8988T (cell line): Measurements from ENCODE around the gene GALNT5.
"Not testable (repeated sequence)": the region's sequence is repeated elsewhere in the genome, so short reads cannot be mapped to it uniquely, and the experiment has no call there.

ENCODE experiments used
- DNase-seq: peaks from one replicate; pipeline ENCODE4 v3.0.0; 2011

GALNT5 gene

DNA sequence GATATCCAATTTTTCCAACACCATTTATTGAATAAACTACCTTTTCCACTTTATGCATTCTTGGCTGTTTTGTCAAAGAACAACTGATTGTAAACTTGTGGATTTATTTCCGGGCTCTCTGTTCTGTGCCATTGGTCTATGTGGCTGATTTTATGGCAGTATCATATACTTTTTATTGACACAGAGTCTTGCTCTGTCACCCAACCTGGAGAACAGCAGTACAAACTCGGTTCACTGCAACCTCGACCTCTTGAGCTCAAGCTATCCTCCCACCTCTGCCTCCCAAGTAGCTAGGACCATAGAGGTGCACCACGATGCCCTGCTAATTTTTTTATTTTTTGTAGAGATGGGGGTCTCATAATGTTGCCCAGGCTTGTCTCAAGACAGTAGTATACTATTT is 6.7 kb upstream of the GALNT5 start:
- no peak for DNase-seq

GRCh38 chr2:157251932-157252331 is 5.6 kb upstream of the GALNT5 start:
- no peak for DNase-seq

DNA sequence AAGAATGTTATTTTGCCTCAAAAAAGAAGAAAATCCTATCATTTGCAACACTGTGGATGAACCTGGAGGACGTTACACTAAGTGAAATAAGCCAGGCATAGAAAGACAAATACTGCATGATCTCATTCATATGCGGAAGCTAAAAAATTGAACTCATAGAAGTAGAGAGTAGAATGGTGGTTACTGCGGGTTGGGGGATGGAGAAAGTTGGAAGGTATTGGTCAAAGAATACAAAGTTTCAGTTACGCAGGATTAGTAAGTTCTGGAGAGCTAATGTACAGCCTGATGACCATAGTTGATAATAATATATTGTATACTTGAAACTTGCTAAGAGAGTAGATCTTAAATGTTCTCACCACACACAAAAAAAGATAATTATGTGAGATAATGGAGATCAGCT is 5.0 kb upstream of the GALNT5 start:
- no peak for DNase-seq

DNA sequence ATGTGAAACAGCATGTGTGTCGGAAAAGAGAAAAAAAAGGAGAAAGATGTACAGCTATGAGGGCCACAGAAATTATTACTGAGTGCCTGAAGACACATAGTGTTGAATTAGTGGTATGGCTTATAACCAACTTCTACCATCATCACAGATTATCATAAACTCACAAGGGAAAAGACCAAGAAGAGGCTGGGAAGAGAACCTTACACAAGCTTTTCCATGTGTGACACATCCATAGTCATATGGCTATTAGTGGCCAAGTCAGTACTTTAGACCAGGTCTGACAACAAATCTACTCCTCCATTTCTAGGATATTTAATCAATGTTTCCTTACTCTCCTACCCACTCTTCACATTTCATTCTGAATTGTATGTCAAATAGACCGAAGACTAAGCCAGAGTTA is 3.5 kb upstream of the GALNT5 start:
- DNase-seq = no peak

DNA sequence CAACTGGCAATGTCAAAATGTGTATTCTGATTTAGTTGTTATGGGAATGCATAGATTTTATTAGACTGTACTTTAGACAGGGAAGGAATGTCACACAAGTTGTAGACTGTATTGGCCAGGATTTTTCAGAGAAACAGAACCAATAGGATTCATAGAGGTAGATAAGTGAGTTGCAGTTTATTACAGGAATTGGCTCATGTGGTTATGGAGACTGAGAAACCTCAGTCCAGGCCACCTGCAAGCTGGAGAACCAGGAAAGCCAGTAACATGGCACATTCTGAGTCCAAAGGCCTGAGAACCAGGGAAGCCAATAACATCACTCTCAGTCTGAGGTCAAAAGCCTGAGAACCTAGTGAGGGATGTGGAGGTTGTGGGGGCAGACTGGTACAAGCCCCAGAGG is 1.8 kb upstream of the GALNT5 start:
- no peak for DNase-seq

DNA sequence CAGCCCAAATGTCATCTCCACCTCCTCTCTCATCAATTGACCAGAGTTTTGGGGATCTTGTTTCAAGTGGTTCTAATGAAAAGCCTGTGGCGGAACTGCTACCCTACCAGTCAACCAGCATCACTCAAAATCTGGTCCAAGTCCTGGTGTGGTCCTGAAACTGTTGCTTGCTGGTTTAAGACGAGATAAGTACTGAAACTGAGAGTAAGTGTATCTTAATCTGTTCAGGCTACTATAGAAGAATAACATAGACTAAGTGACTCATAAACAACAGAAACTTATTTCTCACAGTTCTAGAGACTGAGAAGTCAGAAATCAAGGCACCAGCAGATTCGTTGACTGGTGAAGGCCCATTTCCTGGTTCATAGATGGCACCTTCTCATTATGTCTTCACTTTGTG is 879 bp upstream of the GALNT5 start:
- no peak for DNase-seq

DNA sequence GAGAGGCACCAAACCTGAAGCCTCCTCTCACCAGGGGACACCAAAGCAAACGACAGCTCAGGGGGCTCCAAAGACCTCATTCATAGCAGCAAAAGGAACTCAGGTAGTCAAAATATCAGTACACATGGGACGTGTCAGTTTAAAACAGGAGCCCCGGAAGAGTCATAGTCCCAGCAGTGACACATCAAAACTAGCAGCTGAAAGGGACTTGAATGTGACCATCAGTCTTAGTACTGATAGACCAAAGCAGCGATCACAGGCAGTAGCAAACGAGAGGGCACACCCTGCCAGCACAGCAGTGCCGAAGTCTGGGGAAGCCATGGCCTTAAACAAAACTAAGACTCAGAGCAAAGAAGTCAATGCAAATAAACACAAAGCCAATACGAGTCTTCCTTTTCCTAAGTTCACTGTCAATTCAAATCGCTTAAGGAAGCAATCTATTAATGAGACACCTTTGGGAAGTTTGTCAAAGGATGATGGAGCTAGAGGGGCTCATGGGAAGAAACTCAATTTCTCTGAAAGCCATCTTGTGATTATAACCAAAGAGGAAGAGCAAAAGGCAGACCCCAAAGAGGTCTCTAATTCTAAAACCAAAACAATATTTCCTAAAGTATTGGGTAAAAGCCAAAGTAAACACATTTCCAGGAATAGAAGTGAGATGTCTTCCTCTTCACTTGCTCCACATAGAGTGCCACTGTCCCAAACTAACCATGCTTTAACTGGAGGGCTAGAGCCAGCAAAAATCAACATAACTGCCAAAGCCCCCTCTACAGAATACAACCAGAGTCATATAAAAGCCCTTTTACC is 1.2 kb downstream of the GALNT5 start:
- DNase-seq = no peak

GRCh38 chr2:157259386-157259785 is 1.9 kb downstream of the GALNT5 start:
- DNase-seq = no peak

GRCh38 chr2:157259960-157260359 is 2.5 kb downstream of the GALNT5 start:
- no peak for DNase-seq

GRCh38 chr2:157260533-157261198 is 3.2 kb downstream of the GALNT5 start:
- no peak for DNase-seq

DNA sequence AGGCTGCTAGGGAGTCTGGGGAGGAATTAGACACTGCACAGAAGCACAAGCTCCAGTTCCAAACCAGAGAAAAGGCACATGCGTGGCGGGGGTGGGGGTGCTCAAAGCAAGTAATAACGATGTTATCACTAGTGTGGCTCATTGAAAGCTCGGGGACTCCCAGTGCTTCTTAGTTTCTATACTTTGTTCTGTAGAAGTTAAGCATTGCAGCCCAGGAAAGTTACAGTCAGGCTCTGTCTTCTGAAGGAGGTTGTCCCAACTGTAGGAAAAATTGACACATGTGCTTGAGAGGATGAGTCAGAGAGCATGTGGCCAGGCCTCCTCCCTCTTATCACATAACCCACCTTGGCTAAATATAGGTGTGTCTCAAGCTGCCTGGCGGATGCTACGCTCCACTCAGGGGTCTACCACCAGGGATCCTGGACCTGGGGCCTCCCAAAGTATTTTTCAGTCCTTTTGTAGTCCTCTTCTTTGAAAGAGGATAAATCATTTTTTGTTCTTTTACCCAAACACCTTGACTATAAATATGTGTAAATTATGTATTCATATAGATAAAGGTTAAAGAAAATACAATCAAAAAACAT is 3.8 kb downstream of the GALNT5 start:
- no peak for DNase-seq

GRCh38 chr2:157262248-157262647 is 4.7 kb downstream of the GALNT5 start:
- no peak for DNase-seq

- no peak for DNase-seq
Measured at GRCh38 chr2:157264099-157264498, 6.6 kb downstream of the GALNT5 start.

DNA sequence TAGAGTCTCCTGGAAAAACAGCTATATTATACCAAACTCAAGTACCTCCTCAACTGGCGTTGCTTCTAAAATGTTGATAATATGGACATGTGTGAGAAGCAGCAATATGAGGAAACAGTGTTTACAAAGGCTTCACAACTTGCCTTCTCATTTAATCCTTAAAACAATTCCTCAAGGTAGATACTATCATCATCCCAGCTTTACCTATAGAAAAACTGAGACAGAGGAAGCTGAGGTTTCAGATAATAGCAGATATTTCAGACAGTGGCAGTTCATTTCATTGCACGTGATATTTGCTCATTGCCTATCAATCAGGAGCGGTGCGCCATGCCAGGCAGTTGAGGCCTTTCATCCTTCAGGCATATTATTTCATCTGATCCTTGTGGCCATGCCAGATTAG is 8.3 kb downstream of the GALNT5 start:
- no peak for DNase-seq

GRCh38 chr2:157267476-157267875 is 10.0 kb downstream of the GALNT5 start:
- DNase-seq = no peak

DNA sequence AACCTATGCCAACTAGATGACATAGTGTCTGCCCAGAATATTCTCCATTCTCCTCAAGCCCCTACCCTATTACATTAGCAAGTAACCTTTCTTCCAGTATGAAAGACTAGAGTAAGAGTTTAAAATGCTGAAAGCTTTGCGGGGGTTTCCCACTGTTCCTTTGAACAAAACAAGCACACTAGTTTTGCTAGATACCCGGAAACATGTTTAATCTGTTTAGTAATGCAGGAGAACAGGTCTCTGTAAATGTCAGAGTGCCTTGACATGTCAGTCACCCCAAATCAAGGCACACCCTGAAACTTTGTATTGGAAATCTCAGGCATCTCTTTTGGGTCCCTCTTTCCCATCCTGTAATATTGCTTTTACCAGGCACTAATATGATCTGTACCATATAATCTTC is 11.6 kb downstream of the GALNT5 start:
- DNase-seq = no peak

GRCh38 chr2:157269922-157270321 is 12.4 kb downstream of the GALNT5 start:
- no peak for DNase-seq

GRCh38 chr2:157271590-157272203 is 14.2 kb downstream of the GALNT5 start:
- no peak for DNase-seq

GRCh38 chr2:157279311-157279710 is 21.8 kb downstream of the GALNT5 start:
- not testable (repeated sequence) for DNase-seq

GRCh38 chr2:157281316-157281715 is 23.8 kb downstream of the GALNT5 start:
- DNase-seq = no peak

DNA sequence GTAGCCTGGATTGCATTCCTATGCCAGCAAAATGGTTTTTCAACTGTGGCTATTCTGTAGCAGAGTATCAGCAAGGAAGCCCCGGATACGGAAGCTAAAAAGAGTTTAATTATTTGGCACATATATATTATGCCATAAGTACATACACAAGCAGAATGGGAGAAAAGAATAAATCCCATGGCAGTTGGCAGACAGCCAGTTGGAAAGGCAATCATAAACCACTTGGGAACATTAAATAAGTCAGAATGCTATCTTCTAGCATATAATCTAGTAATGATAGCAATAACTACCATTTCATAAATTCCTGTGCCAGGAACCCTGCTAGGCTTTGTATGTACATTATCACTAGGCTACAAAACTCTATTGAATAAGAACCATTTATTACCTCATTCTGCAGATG is 26.0 kb downstream of the GALNT5 start:
- no peak for DNase-seq

- no peak for DNase-seq
Measured at GRCh38 chr2:157287160-157287559, 29.7 kb downstream of the GALNT5 start.

- DNase-seq = no peak
Measured at GRCh38 chr2:157290525-157290924, 33.0 kb downstream of the GALNT5 start.

DNA sequence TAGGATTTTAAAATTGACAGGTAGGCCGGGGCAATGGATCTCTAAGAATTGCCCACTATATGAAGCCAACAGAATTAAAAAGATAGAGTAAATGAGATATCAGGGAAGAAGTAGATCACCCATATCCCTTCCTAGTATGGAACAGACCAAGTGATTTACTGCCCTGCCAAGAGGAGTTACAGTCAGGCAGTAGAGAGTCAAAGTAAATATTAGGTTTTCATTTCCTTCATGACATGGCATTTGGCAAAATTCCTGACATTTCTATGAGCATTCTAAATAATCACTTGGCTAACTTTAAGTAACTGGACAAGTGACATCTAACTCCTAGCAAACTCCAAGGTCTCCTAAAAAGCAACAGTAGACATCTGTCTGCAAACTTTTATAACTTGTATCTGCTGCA is 33.5 kb downstream of the GALNT5 start:
- no peak for DNase-seq
